HG02623 (cell line): Measurements from ENCODE around the gene PPFIA4.

ENCODE experiments used
- ATAC-seq: cut with Tn5 transposase; IDR thresholded peaks from one replicate; pipeline ENCODE4 v1.9.1; 2021; ENCODE audit warnings: moderate library complexity; ENCODE audit not compliant: unreplicated experiment

PPFIA4 gene

GRCh38 chr1:203081465-203082230 is 55.4 kb downstream of the PPFIA4 start:
- no peak for ATAC-seq

GRCh38 chr1:203082231-203082505 is 55.9 kb downstream of the PPFIA4 start:
- ATAC-seq, result no peak

- no peak for ATAC-seq
These were observed 56.5 kb downstream of the PPFIA4 start for GRCh38 chr1:203082571-203083462.

GRCh38 chr1:203083463-203083921 is 57.2 kb downstream of the PPFIA4 start:
- ATAC-seq, result no peak

GRCh38 chr1:203084588-203085527 is 58.6 kb downstream of the PPFIA4 start:
- no peak for ATAC-seq

GRCh38 chr1:203085528-203086406 is 59.5 kb downstream of the PPFIA4 start, which contains the start of gene MYOG:
Gene MYOG (minus strand): TSS chr1:203086012. CDS start chr1:203085961, 51 bp downstream.
- ATAC-seq, result no peak

GRCh38 chr1:203086992-203087763 is 60.9 kb downstream of the PPFIA4 start:
- ATAC-seq, result no peak

GRCh38 chr1:203088441-203088840 is 62.1 kb downstream of the PPFIA4 start:
- ATAC-seq, result no peak

- no peak for ATAC-seq
These were observed 62.8 kb downstream of the PPFIA4 start for GRCh38 chr1:203089001-203089650.

- ATAC-seq, result no peak
These were observed 63.4 kb downstream of the PPFIA4 start for GRCh38 chr1:203089651-203090045.

- ATAC-seq, result no peak
These were observed 64.3 kb downstream of the PPFIA4 start for GRCh38 chr1:203090421-203091198.

GRCh38 chr1:203091199-203091477 is 64.8 kb downstream of the PPFIA4 start:
- ATAC-seq, result no peak

GRCh38 chr1:203091761-203092330 is 65.6 kb downstream of the PPFIA4 start:
- ATAC-seq, result no peak

- no peak for ATAC-seq
These were observed 67.6 kb downstream of the PPFIA4 start for GRCh38 chr1:203093754-203094410.

- no peak for ATAC-seq
These were observed 68.9 kb downstream of the PPFIA4 start for GRCh38 chr1:203095061-203095690.

GRCh38 chr1:203096566-203096965 is 70.3 kb downstream of the PPFIA4 start:
- no peak for ATAC-seq

GRCh38 chr1:203097001-203097400 is 70.7 kb downstream of the PPFIA4 start:
- no peak for ATAC-seq
